GM19324 (cell line): ENCODE data around the gene GMDS.

Source experiments
- ATAC-seq: cut with Tn5 transposase; IDR thresholded peaks from one replicate; pipeline ENCODE4 v1.9.1; 2021; ENCODE audit warnings: mild to moderate bottlenecking, moderate library complexity; ENCODE audit not compliant: unreplicated experiment, low FRiP score

The GMDS gene

GRCh38 chr6:1652842-1653241 is 592.6 kb downstream of the GMDS start:
- ATAC-seq, result no peak

- no peak for ATAC-seq
These were observed 594.0 kb downstream of the GMDS start for GRCh38 chr6:1651362-1651761.

GRCh38 chr6:1645466-1646185 is 599.8 kb downstream of the GMDS start:
- no peak for ATAC-seq

GRCh38 chr6:1644516-1645060 is 600.8 kb downstream of the GMDS start:
- ATAC-seq, result no peak

- ATAC-seq, result no peak
These were observed 601.5 kb downstream of the GMDS start for GRCh38 chr6:1643830-1644445.

GRCh38 chr6:1643111-1643510 is 602.3 kb downstream of the GMDS start:
- no peak for ATAC-seq

- no peak for ATAC-seq
These were observed 604.0 kb downstream of the GMDS start for GRCh38 chr6:1641343-1641885.

GRCh38 chr6:1640476-1640875 is 604.9 kb downstream of the GMDS start:
- no peak for ATAC-seq

GRCh38 chr6:1639430-1639829 is 606.0 kb downstream of the GMDS start:
- ATAC-seq, result no peak

GRCh38 chr6:1636971-1637871 is 608.2 kb downstream of the GMDS start:
- no peak for ATAC-seq

GRCh38 chr6:1636272-1636825 is 609.1 kb downstream of the GMDS start:
- ATAC-seq, result no peak

GRCh38 chr6:1635305-1636010 is 609.9 kb downstream of the GMDS start:
- no peak for ATAC-seq

- ATAC-seq, result no peak
These were observed 611.3 kb downstream of the GMDS start for GRCh38 chr6:1634081-1634480.

GRCh38 chr6:1633366-1634021 is 611.9 kb downstream of the GMDS start:
- no peak for ATAC-seq

- no peak for ATAC-seq
These were observed 614.2 kb downstream of the GMDS start for GRCh38 chr6:1631251-1631650.

GRCh38 chr6:1630771-1631217 is 614.6 kb downstream of the GMDS start:
- no peak for ATAC-seq

- no peak for ATAC-seq
These were observed 615.1 kb downstream of the GMDS start for GRCh38 chr6:1630212-1630770.

- ATAC-seq, result no peak
These were observed 616.1 kb downstream of the GMDS start for GRCh38 chr6:1629316-1629715.
